K562 (cell line): Measurements from ENCODE around the gene CYP4F12. TPM values are rescaled to one million over a fixed set of nuclear protein-coding genes. Genes with fewer than 3 reads are reported as not detected.

Source experiments
- ATAC-seq: fragments of 200-7000 bp; cut with Tn5 transposase; 3 replicates; pipeline ENCODE4 v1.9.1; 2020; ENCODE audit warnings: moderate library complexity
- BruUV-seq: library from RNA; stranded (reverse); fragments of 400-500 nt; replicated peaks from 2 replicates; lab custom pipeline; 2021; lab: Mats Ljungman, UMichigan
- CTCF ChIA-PET: fragments of 300-600 bp; formaldehyde crosslinking; extraction: SDS; loops from one replicate; lab custom pipeline; 2021; ENCODE audit warnings: low intra/inter-chr PET ratio; lab: Yijun Ruan, JAX
- POLR2A ChIA-PET: fragments of 300-600, 350-650 bp; sonication (Branson Sonifier 250); formaldehyde crosslinking; extraction: SDS; loops from one replicate; lab custom pipeline; 2021; ENCODE audit warnings: antibody characterized with exemption, inconsistent platforms; lab: Yijun Ruan, JAX
- DNase-seq, 4 experiments: peaks; one replicate each; pipeline versions ENCODE4 v3.0.0 to v3.0.0-alpha.2; 2011 to 2018; ENCODE audit warnings: low spot score in 3 of 4, mixed read lengths in 3 of 4; ENCODE audit errors: extremely low read depth in 1 of 4
- FAIRE-seq: peaks from 2 replicates; lab custom pipeline; 2011; peaks lifted over from hg19 to GRCh38; lab: Jason Lieb, UNC
- H2AFZ ChIP-seq: 2 replicates; pipeline ENCODE4 v1.6.0; 2011; ENCODE audit warnings: low read depth, low read length, control low read depth, inconsistent platforms
- H3K27ac ChIP-seq: fragments of 200-600 bp; 3 replicates; pipeline ENCODE4 v1.8.0; 2011; ENCODE audit warnings: low read depth, mild to moderate bottlenecking, control low read depth, inconsistent platforms, low read length, moderate library complexity, mixed read lengths; ENCODE audit errors: extremely low read depth
- H3K27me3 ChIP-seq, 2 experiments: fragments of 300-600 bp in 1 of 2; 2 replicates in 1 of 2; 3 replicates in 1 of 2; pipeline versions ENCODE4 v1.6.0 to v1.8.0; 2011; ENCODE audit warnings: inconsistent platforms in 2 of 2, low read length in 2 of 2, mild to moderate bottlenecking in 1 of 2, mixed read lengths in 1 of 2, moderate library complexity in 1 of 2; ENCODE audit not compliant: control insufficient read depth in 2 of 2, insufficient read depth in 2 of 2
- H3K36me3 ChIP-seq: fragments of 300-600 bp; 3 replicates; pipeline ENCODE4 v1.8.0; 2011; ENCODE audit warnings: mild to moderate bottlenecking, low read length, inconsistent platforms; ENCODE audit not compliant: control insufficient read depth, insufficient read depth
- H3K4me1 ChIP-seq, 2 experiments: fragments of 200-600 bp in 1 of 2; replicated peaks in 1 of 2; 2 replicates in 1 of 2; 3 replicates in 1 of 2; pipeline versions ENCODE4 v1.5.1 to v1.8.0; 2011; ENCODE audit warnings: inconsistent platforms in 2 of 2, low read length in 2 of 2, mild to moderate bottlenecking in 1 of 2, mixed read lengths in 1 of 2, moderate library complexity in 1 of 2; ENCODE audit not compliant: control insufficient read depth in 2 of 2, insufficient read depth in 2 of 2
- H3K4me2 ChIP-seq: 2 replicates; pipeline ENCODE4 v1.6.1; 2011; ENCODE audit warnings: low read length, control low read depth, inconsistent platforms, mixed read lengths; ENCODE audit not compliant: insufficient read depth
- H3K4me3 ChIP-seq: fragments of 200-600 bp; sonication (generic), shearing (Covaris generic); 2 replicates; pipeline ENCODE4 v1.5.1; 2016; ENCODE audit warnings: control low read depth, inconsistent platforms
- H3K79me2 ChIP-seq: fragments of 200-600 bp; 3 replicates; pipeline ENCODE4 v1.8.0; 2011; ENCODE audit warnings: low read length, inconsistent platforms; ENCODE audit not compliant: control insufficient read depth, insufficient read depth
- H3K9ac ChIP-seq, 2 experiments: 2 replicates each; pipeline versions ENCODE4 v1.6.0 to v1.6.1; 2011; ENCODE audit warnings: low read depth in 2 of 2, low read length in 2 of 2, control low read depth in 1 of 2, inconsistent platforms in 1 of 2, mild to moderate bottlenecking in 1 of 2, mixed read lengths in 1 of 2; ENCODE audit not compliant: insufficient read depth in 1 of 2
- H3K9me1 ChIP-seq: one replicate; pipeline ENCODE4 v1.6.0; 2011; ENCODE audit warnings: inconsistent platforms, mild to moderate bottlenecking, low read length, moderate library complexity; ENCODE audit not compliant: control insufficient read depth, insufficient read depth
- H3K9me3 ChIP-seq: replicated peaks from 2 replicates; pipeline ENCODE4 v1.5.1; 2011; ENCODE audit warnings: low read depth, low read length, inconsistent platforms; ENCODE audit not compliant: control insufficient read depth, insufficient read depth
- H4K20me1 ChIP-seq: replicated peaks from 2 replicates; pipeline ENCODE4 v1.6.1; 2011; ENCODE audit warnings: low read length, inconsistent platforms, mixed read lengths; ENCODE audit not compliant: control insufficient read depth, insufficient read depth
- ARID1B ChIP-seq: fragments of 450-650 bp; IDR thresholded peaks from 2 replicates; pipeline ENCODE4 v1.6.1; 2016; ENCODE audit warnings: antibody characterized with exemption, mild to moderate bottlenecking, inconsistent platforms
- ATF4 ChIP-seq: fragments of 450-650 bp; formaldehyde crosslinking; IDR thresholded peaks from 2 replicates; pipeline ENCODE4 v1.4.0; 2022; ENCODE audit warnings: mild to moderate bottlenecking, moderate library complexity
- CTBP1 ChIP-seq: fragments of 450-650 bp; IDR thresholded peaks from 2 replicates; pipeline ENCODE4 v1.6.1; 2016; ENCODE audit warnings: borderline replicate concordance
- ETS2 ChIP-seq: IDR thresholded peaks from 2 replicates; pipeline ENCODE4 v1.6.1; 2016; ENCODE audit warnings: borderline replicate concordance, missing genetic modification characterization, mild to moderate bottlenecking, moderate library complexity, missing compliant biosample characterization; ENCODE audit not compliant: poor library complexity, severe bottlenecking
- HNRNPK ChIP-seq: fragments of 200-400 bp; formaldehyde crosslinking; IDR thresholded peaks from one replicate; pipeline ENCODE4 v1.6.1; 2018; ENCODE audit warnings: mild to moderate bottlenecking, low read depth, low read length; ENCODE audit not compliant: poor library complexity, severe bottlenecking
- MECOM ChIP-seq: fragments of 250-450 bp; sonication (Bioruptor Pico); IDR thresholded peaks from 2 replicates; pipeline ENCODE4 v1.8.0; 2022; ENCODE audit warnings: inconsistent platforms
- NRF1 ChIP-seq, 2 experiments: fragments of 450-650 bp; IDR thresholded peaks in 1 of 2; conservative IDR thresholded peaks in 1 of 2; 2 replicates each; pipeline ENCODE4 v1.6.1; 2014; ENCODE audit warnings: mild to moderate bottlenecking in 2 of 2
- POLR2H ChIP-seq: IDR thresholded peaks from 2 replicates; pipeline ENCODE4 v1.6.1; 2016; ENCODE audit warnings: missing genetic modification characterization, low read depth, mild to moderate bottlenecking, control low read depth, missing compliant biosample characterization, moderate library complexity
- POLR3G ChIP-seq: IDR thresholded peaks from 2 replicates; pipeline ENCODE4 v1.6.1; 2011; ENCODE audit not compliant: insufficient read length, insufficient replicate concordance; ENCODE audit errors: extremely low read depth
- RREB1 ChIP-seq: fragments of 250-450 bp; sonication (Bioruptor Pico); IDR thresholded peaks from 2 replicates; pipeline ENCODE4 v1.4.0; 2020
- ZC3H8 ChIP-seq: fragments of 450-650 bp; IDR thresholded peaks from 2 replicates; pipeline ENCODE4 v1.6.1; 2017
- ZNF280B ChIP-seq: fragments of 250-450 bp; sonication (Bioruptor Pico); IDR thresholded peaks from 2 replicates; pipeline ENCODE4 v1.5.1; 2021; ENCODE audit warnings: mild to moderate bottlenecking
- ZNF699 ChIP-seq: fragments of 250-450 bp; sonication (Bioruptor Pico); IDR thresholded peaks from 2 replicates; pipeline ENCODE4 v1.8.0; 2021; ENCODE audit warnings: mild to moderate bottlenecking, moderate library complexity; ENCODE audit not compliant: insufficient replicate concordance
- WGBS: fragments of 100-300 bp; shearing (Covaris generic); methylation state at CpG from one replicate; pipeline ENCODE4 v1.1.6; 2016; ENCODE audit warnings: low coverage, mixed read lengths; ENCODE audit not compliant: insufficient coverage; ENCODE audit errors: missing lambda C conversion rate; 5-methylcytosine and 5-hydroxymethylcytosine counted together
- in situ Hi-C: fragments of 300-500 bp; cut with MboI; formaldehyde crosslinking; loops from 4 replicates; pipeline ENCODE4 v1.15.0; 2018; ENCODE audit warnings: inconsistent platforms, mixed read lengths
- intact Hi-C: fragments of 100-400 bp; cut with micrococcal nuclease; formaldehyde crosslinking; loops from 2 replicates; pipeline ENCODE4 v1.14.2; 2022
- polyA plus RNA-seq, 8 experiments: library from polyadenylated mRNA; depleted of rRNA in 4 of 8; stranded (reverse) in 5 of 8; unstranded in 3 of 8; fragments of >200 nt; fragmentation: Nextera tagmentation in 2 of 8; fragmentation: Illumina TruSeq in 1 of 8; extraction: Ambion mirVana in 2 of 8; extraction: Trizol in 1 of 8; gene quantifications; 2 replicates each; pipeline versions ENCODE4 v1.2.1 to v1.2.3, GENCODE V29; 2011 to 2014; ENCODE audit warnings: inconsistent platforms in 1 of 8, missing spikeins in 1 of 8
- total RNA-seq, 7 experiments: library from RNA; depleted of rRNA in 6 of 7; stranded (reverse); fragments of >200 nt in 6 of 7; fragmentation: Illumina TruSeq in 2 of 7; extraction: Trizol in 2 of 7; gene quantifications; 2 replicates each; pipeline versions ENCODE4 v1.2.1 to v1.2.3, GENCODE V29; 2011 to 2021; ENCODE audit warnings: low replicate concordance in 1 of 7

CYP4F12 gene
- total and polyA plus RNA-seq, 9 of the 15 experiments (the other 6 are each of a cell fraction or from before 2014, with no cell fraction given), result not detected

GRCh38 chr19:15635016-15635805, 37.7 kb upstream of the CYP4F12 start:
- no peaks in the 10 kb centered on the region for H3K79me2 ChIP-seq
- H3K4me3 ChIP-seq, result no peak overlapping the region
- peaks cover under 1 to 4% of the 10 kb centered on the region in 2 experiments; a peak in 4 of 5 replicates for H3K4me1 ChIP-seq
- POLR2A ChIA-PET, result interaction anchor here (0.7 kb wide), 1 partner anchor 335 kb away, joined by 4 read pairs; no protein-coding TSS in a partner anchor
- no peak overlapping the region for H3K4me2 ChIP-seq
- DNase-seq (no peak), FAIRE-seq (no peak), ATAC-seq (no peak)
- no peaks in the 10 kb centered on the region for H3K9me1 ChIP-seq
- H4K20me1 ChIP-seq, result no peaks in the 10 kb centered on the region; the same call in 1 of the 2 replicates
- H3K27ac ChIP-seq, result no peak overlapping the region
- no peak overlapping the region for H2AFZ ChIP-seq
- CTCF ChIA-PET, result interaction anchor here (0.6 kb wide), 1 partner anchor 1146 kb away, joined by 5 read pairs; no protein-coding TSS in a partner anchor
- H3K9me3 ChIP-seq, result no peaks in the 10 kb centered on the region
- WGBS, result 0% methylated on average over 2 of the region's 2 CpGs
- intact Hi-C loops, result loop anchor here (10.0 kb wide), 1 partner anchor 230 kb away; no protein-coding TSS in a partner anchor
- H3K9ac ChIP-seq, result no peak overlapping the region
- BruUV-seq, result no TSS peak
- in situ Hi-C loops, result loop anchor here (10.0 kb wide), 1 partner anchor 240 kb away; no protein-coding TSS in a partner anchor
- H3K27me3 ChIP-seq, result peaks cover 0 to 5% of the 10 kb centered on the region in 2 experiments; a peak in 1 of 5 replicates
- no peaks in the 10 kb centered on the region for H3K36me3 ChIP-seq
- no peak for TF ChIP-seq POLR2H (tag)
- TF ChIP-seq ZC3H8, result no peak
- no peak for TF ChIP-seq ZNF280B (CRISPR knock-in tag)
- TF ChIP-seq HNRNPK, result no peak
- TF ChIP-seq NRF1 (conservative IDR thresholded peaks at IDR 0.05 in 1 of 2, IDR thresholded peaks at IDR 0.05 in 1 of 2), result no peak
- no peak for TF ChIP-seq CTBP1
- TF ChIP-seq MECOM (CRISPR knock-in tag), result no peak
- no peak for TF ChIP-seq ARID1B
- TF ChIP-seq ZNF699 (CRISPR knock-in tag), result no peak
- TF ChIP-seq ATF4 (CRISPR knock-in tag), result no peak
- no peak for TF ChIP-seq ETS2 (tag)
- TF ChIP-seq RREB1 (CRISPR knock-in tag), result no peak
- TF ChIP-seq POLR3G, result no peak
